Measurements from ENCODE around the gene IQSEC3. TPM values are rescaled to one million over a fixed set of nuclear protein-coding genes. Genes with fewer than 3 reads are reported as not detected.

Gene IQSEC3
- total RNA-seq, 1 experiment from 2014 or later: 0.55 TPM

GRCh38 chr12:138171-138897 lies 71.8 kb downstream of the IQSEC3 start:
- Histone ChIP-seq H3K27me3 (ENCODE audit: insufficient read depth, low read length) (no peaks in the 10 kb centered on the region), H2BK20ac (ENCODE audit: low read depth, low read length, poor library complexity, severe bottlenecking) (no peak overlapping the region), H3K4ac (ENCODE audit: low read depth, low read length) (no peak overlapping the region), H2BK15ac (ENCODE audit: low read depth, low read length) (no peak overlapping the region), H4K8ac (replicated peaks; ENCODE audit: insufficient read length, low read depth, low read length) (no peak overlapping the region), H3K56ac (ENCODE audit: insufficient read length, low read depth, low read length) (no peak overlapping the region), H3K23me2 (ENCODE audit: insufficient read length, low read depth, low read length, poor library complexity, severe bottlenecking) (no peaks in the 10 kb centered on the region), H2BK120ac (ENCODE audit: low read depth, low read length, poor library complexity, severe bottlenecking) (no peak overlapping the region), H3K9me3 (ENCODE audit: control insufficient read depth, low read depth, low read length) (no peaks in the 10 kb centered on the region), H3K79me2 (ENCODE audit: insufficient read depth, low read length) (no peaks in the 10 kb centered on the region), H3K4me2 (ENCODE audit: insufficient read depth, insufficient read length, low read length) (no peak overlapping the region), H3T11ph (ENCODE audit: low read length) (no peak overlapping the region), H3K4me1 (ENCODE audit: insufficient read depth, low read length) (peaks cover 9% of the 10 kb centered on the region; the same call in 1 of the 2 replicates), H3K18ac (ENCODE audit: insufficient read length, low read depth, low read length) (no peak overlapping the region), H4K91ac (ENCODE audit: insufficient read length, low read depth, low read length) (no peak overlapping the region), H2BK5ac (ENCODE audit: insufficient read length, low read length) (no peak overlapping the region), H3K14ac (ENCODE audit: insufficient read depth, low read length) (no peak overlapping the region), H3K79me1 (ENCODE audit: insufficient read depth, low read depth, low read length, poor library complexity, severe bottlenecking) (no peaks in the 10 kb centered on the region), H3K9ac (ENCODE audit: extremely low read depth, insufficient read length, low read length) (no peak overlapping the region), H2AK5ac (ENCODE audit: insufficient read length, low read length) (no peak overlapping the region), H2BK12ac (ENCODE audit: insufficient read length, low read depth, low read length) (no peak overlapping the region), H4K5ac (ENCODE audit: insufficient read length, low read depth, low read length) (no peak overlapping the region), H2AFZ (ENCODE audit: low read length) (no peak overlapping the region), H4K20me1 (ENCODE audit: control insufficient read depth, insufficient read depth, insufficient read length) (no peaks in the 10 kb centered on the region), H3K23ac (ENCODE audit: insufficient read length, low read depth, low read length) (no peak overlapping the region), H3K27ac (ENCODE audit: insufficient read length, low read depth, low read length) (no peak overlapping the region)
- Mint-ChIP-seq H3K27me3 (ENCODE audit: low read depth) (peaks cover 46% of the 10 kb centered on the region), H3K4me1 (peaks cover 37 to 48% of the 10 kb centered on the region in 2 experiments), H3K27ac (no peak overlapping the region), H3K4me3 (no peak overlapping the region), H3K36me3 (ENCODE audit: insufficient read depth in 1 of 3, low read depth in 3 of 3) (no peaks in the 10 kb centered on the region; a peak in 1 of 7 replicates), H3K9me3 (no peaks in the 10 kb centered on the region; a peak in 1 of 5 replicates)
- DNase-seq: no peak
- no peak for TF ChIP-seq CTCF (conservative IDR thresholded peaks at IDR 0.05)
- no CpG with 5 or more reads among the region's 64 CpGs for WGBS (ENCODE audit: extremely low coverage, insufficient read length, low lambda C conversion rate)

All from H9 (cell line).